ENCODE results near the gene UBAP2. TPM values are rescaled to one million over a fixed set of nuclear protein-coding genes. Genes with fewer than 3 reads are reported as not detected.
"Not testable (repeated sequence)": the region's sequence is repeated elsewhere in the genome, so short reads cannot be mapped to it uniquely, and the experiment has no call there.

The UBAP2 gene
- total RNA-seq, 1 donor from 2014 or later = 33.4 TPM

DNA sequence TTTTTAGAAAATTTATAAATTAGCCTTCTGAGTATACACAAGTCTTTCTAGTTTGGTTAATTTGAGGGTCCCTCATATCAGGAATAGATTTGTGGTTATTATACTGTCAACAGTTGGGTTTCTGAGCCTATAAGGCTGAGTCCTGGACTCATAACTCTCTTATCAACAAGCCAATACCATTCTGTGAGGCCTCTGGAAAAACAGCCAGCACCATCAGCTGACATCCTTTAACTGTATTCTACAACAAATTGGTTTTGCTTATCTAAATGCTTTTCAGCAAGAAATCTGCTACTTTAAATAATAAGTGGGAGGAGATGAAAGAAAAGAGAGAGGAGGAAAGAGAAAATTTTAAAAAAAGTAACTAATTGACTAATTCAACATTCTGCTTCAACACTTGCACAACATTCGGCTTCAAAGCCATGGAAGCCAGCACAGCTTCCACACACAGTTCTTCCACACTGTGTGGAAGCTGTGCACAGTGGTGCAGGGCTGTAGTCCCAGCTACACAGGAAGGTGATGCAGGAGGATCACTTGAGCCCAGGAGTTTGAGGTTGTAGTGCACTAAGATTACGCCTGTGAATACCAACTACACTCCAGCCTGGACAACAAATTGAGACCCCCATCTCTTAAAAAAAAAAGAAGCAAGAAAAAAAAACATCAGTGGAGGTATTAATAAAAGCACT is 84.5 kb downstream of the UBAP2 start:
- TF ChIP-seq, protein P1, sequence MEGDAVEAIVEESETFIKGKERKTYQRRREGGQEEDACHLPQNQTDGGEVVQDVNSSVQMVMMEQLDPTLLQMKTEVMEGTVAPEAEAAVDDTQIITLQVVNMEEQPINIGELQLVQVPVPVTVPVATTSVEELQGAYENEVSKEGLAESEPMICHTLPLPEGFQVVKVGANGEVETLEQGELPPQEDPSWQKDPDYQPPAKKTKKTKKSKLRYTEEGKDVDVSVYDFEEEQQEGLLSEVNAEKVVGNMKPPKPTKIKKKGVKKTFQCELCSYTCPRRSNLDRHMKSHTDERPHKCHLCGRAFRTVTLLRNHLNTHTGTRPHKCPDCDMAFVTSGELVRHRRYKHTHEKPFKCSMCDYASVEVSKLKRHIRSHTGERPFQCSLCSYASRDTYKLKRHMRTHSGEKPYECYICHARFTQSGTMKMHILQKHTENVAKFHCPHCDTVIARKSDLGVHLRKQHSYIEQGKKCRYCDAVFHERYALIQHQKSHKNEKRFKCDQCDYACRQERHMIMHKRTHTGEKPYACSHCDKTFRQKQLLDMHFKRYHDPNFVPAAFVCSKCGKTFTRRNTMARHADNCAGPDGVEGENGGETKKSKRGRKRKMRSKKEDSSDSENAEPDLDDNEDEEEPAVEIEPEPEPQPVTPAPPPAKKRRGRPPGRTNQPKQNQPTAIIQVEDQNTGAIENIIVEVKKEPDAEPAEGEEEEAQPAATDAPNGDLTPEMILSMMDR (IDR thresholded peaks at IDR 0.05) = no peak
- no peaks in the 10 kb centered on the region for H3K9me3 Mint-ChIP-seq
- intact Hi-C loops (cut with micrococcal nuclease) = no loop called here
- ChIA-PET CTCF (no interaction called here), POLR2A (no interaction called here)
- H3K4me1 Mint-ChIP-seq = no peaks in the 10 kb centered on the region
- peaks cover 37% of the 10 kb centered on the region for H3K36me3 Mint-ChIP-seq (ENCODE audit: low read depth)
- DNase-seq (no peak), ATAC-seq (ENCODE audit: low read depth) (no peak)
- no peak overlapping the region for H3K27ac Mint-ChIP-seq
- no peaks in the 10 kb centered on the region for H3K27me3 Mint-ChIP-seq
- H3K4me3 Mint-ChIP-seq = no peak overlapping the region

DNA sequence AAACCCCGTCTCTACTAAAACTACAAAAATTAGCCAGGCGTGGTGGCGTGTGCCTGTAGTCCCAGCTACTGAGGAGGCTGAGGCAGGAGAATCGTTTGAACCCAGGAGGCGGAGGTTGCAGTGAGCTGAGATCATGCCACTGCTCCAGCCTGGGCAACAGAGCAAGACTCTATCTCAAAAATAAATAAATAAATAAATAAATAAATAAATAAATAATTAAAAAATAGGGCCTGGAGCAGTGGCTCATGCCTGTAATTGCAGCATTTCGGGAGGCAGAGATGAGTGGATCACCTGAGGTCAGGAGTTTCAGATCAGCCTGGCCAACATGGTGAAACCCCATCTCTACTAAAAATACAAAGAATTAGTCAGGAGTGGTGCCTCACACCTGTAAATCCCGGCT is 86.2 kb downstream of the UBAP2 start:
- CTCF ChIA-PET; intact Hi-C loops (cut with micrococcal nuclease); H3K27me3 Mint-ChIP-seq; H3K4me1 Mint-ChIP-seq; H3K27ac Mint-ChIP-seq; H3K4me3 Mint-ChIP-seq; POLR2A ChIA-PET; ATAC-seq (ENCODE audit: low read depth); H3K9me3 Mint-ChIP-seq; DNase-seq: not testable (repeated sequence)
- H3K36me3 Mint-ChIP-seq (ENCODE audit: low read depth) = peaks cover 33% of the 10 kb centered on the region

DNA sequence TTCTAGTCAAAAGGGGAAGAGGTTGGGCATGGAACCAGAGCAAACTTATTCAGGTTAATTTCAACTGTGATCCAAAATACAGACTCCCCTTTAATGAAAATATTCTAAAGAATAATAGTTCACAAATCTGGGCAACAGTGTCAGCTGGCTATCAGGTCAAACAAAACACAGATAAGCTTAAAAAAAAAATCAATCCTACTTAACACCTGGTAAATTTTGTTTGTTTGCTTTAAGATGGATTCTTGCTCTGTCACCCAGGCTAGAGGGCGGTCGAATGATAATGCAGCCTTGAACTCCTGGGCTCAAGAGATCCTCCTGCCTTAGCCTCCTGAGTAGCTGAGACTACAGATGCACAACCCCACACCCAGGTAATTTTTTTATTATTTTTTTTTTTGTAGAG is 89.0 kb downstream of the UBAP2 start:
- Mint-ChIP-seq H3K27ac (no peak overlapping the region), H3K4me3 (no peak overlapping the region), H3K36me3 (ENCODE audit: low read depth) (peaks cover 42% of the 10 kb centered on the region), H3K4me1 (no peaks in the 10 kb centered on the region), H3K27me3 (no peaks in the 10 kb centered on the region), H3K9me3 (no peaks in the 10 kb centered on the region)
- DNase-seq = no peak
- intact Hi-C loops (cut with micrococcal nuclease) = loop anchor here (10.0 kb wide), 1 partner anchor 65 kb away; no protein-coding TSS in a partner anchor
- TF ChIP-seq, protein P1 (IDR thresholded peaks at IDR 0.05) = no peak
- ATAC-seq (ENCODE audit: low read depth) = no peak
- POLR2A ChIA-PET = no interaction called here
- CTCF ChIA-PET = no interaction called here

DNA sequence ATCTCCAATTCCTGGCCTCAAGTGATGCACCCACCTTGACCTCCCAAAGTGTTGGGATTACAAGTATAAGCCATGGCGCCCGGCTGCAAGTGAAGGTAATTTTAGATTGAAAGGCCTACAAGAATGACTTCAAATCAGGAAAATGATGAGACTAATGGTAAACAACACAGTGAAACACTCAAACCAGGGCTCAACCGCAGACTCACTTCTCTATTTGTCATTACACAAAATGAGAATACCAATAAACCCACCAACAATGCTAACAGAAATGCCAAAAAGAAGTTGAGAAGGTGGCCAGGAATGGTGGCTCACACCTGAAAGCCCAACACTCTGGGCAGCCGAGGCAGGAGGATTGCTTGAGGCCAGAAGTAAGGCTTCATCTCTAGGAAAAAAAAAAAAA is 92.1 kb downstream of the UBAP2 start:
- intact Hi-C loops (cut with micrococcal nuclease) = loop anchor here (10.0 kb wide), 1 partner anchor 62 kb away; no protein-coding TSS in a partner anchor
- no peak for ATAC-seq (ENCODE audit: low read depth)
- Mint-ChIP-seq H3K4me1 (no peaks in the 10 kb centered on the region), H3K36me3 (ENCODE audit: low read depth) (peaks cover 54% of the 10 kb centered on the region), H3K27ac (no peak overlapping the region), H3K9me3 (no peaks in the 10 kb centered on the region), H3K4me3 (no peak overlapping the region), H3K27me3 (no peaks in the 10 kb centered on the region)
- POLR2A ChIA-PET = no interaction called here
- no peak for DNase-seq
- TF ChIP-seq, protein P1 (IDR thresholded peaks at IDR 0.05) = no peak
- CTCF ChIA-PET = no interaction called here

DNA sequence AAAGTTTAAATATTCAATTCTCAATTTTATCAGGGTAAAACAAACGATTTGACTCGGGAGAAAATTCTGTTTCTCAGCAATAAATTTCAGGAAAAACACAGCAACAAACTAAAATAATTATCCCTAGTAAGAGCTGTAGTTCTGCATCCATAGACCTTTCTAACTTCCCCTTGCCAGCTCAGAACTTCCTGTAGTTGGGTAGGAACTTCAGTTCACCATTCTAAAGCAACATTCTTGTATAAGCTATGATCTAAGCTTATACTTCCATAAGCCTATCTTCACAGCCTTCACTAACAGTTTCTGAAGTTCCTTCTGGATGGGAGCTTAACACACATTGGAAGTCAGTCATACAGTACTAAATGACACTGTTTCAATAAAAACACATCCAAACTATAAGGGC is 96.6 kb downstream of the UBAP2 start:
- TF ChIP-seq, protein P1 (IDR thresholded peaks at IDR 0.05) = no peak
- H3K4me1 Mint-ChIP-seq = no peaks in the 10 kb centered on the region
- POLR2A ChIA-PET = no interaction called here
- no peak overlapping the region for H3K27ac Mint-ChIP-seq
- intact Hi-C loops (cut with micrococcal nuclease) = loop anchor here (10.0 kb wide), 1 partner anchor 57 kb away; no protein-coding TSS in a partner anchor
- H3K9me3 Mint-ChIP-seq = no peaks in the 10 kb centered on the region
- no peaks in the 10 kb centered on the region for H3K27me3 Mint-ChIP-seq
- ATAC-seq (ENCODE audit: low read depth) (no peak), DNase-seq (no peak)
- CTCF ChIA-PET = no interaction called here
- H3K36me3 Mint-ChIP-seq (ENCODE audit: low read depth) = peaks cover 53% of the 10 kb centered on the region
- no peak overlapping the region for H3K4me3 Mint-ChIP-seq

DNA sequence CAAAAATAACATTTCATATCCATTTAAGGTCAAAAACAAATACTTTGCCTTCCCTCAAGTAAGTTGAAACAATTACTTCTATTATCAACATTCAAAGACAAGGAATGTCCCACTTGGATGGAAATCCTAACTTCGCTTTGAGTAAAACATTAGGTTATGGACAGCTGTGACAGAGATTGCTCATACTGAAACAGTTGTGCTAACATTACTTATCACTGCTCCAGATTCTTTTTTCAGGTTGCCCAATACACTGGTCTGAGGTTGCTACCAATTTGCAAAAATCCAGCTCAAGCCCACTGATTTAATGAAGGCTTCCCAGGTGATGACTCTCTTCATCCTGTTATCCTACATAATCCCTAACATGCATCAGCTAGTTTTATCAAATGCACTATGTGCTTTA is 98.3 kb downstream of the UBAP2 start:
- intact Hi-C loops (cut with micrococcal nuclease) = loop anchor here (10.0 kb wide), 1 partner anchor 56 kb away; no protein-coding TSS in a partner anchor
- Mint-ChIP-seq H3K4me1 (no peaks in the 10 kb centered on the region), H3K27ac (no peak overlapping the region), H3K4me3 (no peak overlapping the region), H3K27me3 (no peaks in the 10 kb centered on the region), H3K36me3 (ENCODE audit: low read depth) (peaks cover 50% of the 10 kb centered on the region), H3K9me3 (no peaks in the 10 kb centered on the region)
- CTCF ChIA-PET = no interaction called here
- ATAC-seq (ENCODE audit: low read depth) (no peak), DNase-seq (no peak)
- TF ChIP-seq, protein P1 (IDR thresholded peaks at IDR 0.05) = no peak
- POLR2A ChIA-PET = no interaction called here

All from activated B cell treated with CpG ODN at 0.5 μM for 24 hours (primary cell).